SIG-M5 treated with dmso at 0.1 percent for 504 hours (cell line): Measurements from ENCODE around the gene TOMT.

Experiments
- DNase-seq: peaks from one replicate; lab custom pipeline; 2025; ENCODE audit not compliant: unreplicated experiment; lab: John Stamatoyannopoulos, UW

TOMT gene, protein sequence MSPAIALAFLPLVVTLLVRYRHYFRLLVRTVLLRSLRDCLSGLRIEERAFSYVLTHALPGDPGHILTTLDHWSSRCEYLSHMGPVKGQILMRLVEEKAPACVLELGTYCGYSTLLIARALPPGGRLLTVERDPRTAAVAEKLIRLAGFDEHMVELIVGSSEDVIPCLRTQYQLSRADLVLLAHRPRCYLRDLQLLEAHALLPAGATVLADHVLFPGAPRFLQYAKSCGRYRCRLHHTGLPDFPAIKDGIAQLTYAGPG

GRCh38 chr11:72105888-72106287, at the start of gene TOMT:
TOMT (plus strand) TSS chr11:72105924; CDS start chr11:72105952, 28 bp downstream.
- DNase-seq = no peak

DNA sequence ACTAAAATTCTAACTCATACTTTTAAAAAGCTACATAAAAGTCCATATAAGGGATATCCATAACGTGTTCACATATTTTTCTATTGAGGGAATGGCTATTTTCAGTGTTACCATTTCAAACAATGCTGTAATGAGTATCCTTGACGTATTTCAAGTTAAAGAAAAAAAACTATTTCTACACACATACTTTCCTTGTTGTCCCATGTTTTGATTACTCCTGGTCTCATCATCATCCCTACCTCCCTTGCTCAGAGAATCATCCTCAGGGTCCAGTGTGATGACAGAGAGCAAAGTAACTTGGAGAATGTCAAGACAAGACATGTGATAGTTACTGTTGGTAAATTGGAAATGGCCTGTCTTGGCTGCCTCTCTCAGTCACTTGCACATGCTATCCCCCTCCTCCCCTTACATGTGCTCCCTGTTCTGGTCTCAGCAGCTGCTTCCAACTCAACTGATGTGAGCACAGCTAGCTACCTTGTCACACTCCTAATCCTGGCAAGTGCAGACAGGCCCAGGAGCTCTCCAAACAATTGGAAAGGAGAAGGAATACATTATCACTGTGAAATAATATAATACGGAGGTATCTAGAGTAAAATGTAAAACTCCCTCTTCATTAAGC, 47.2 kb upstream of the TOMT start:
- DNase-seq = no peak

DNA sequence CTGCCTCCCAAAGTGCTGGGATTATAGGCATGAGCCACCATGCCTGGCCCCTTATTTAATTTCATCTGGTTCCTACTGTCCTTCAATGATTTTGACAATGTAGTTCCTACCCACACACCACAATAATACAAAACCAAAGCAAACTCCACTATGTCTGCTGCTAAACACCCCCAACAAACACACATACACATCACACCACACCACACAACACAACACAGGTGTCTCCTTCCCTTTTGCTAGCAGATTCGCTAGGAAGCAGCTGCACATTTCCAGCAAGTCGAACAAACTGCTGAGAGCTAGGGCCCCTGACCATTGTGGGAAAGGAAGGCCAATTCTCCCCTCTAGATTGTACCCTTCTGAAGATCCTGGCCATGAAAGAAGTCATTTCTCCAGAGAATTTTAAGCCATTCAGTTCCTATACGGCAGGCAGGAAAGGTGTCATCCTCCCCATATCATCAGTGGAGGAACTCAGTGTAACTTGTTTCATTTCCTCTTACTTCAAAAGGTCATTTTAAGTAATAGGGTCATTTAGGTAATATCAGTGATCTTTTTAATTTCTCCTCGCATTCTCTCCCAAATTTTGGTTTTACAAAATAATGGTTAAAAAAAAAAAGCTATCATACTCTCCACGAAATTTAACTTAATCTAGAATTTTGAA, 43.9 kb upstream of the TOMT start:
- DNase-seq = no peak

DNA sequence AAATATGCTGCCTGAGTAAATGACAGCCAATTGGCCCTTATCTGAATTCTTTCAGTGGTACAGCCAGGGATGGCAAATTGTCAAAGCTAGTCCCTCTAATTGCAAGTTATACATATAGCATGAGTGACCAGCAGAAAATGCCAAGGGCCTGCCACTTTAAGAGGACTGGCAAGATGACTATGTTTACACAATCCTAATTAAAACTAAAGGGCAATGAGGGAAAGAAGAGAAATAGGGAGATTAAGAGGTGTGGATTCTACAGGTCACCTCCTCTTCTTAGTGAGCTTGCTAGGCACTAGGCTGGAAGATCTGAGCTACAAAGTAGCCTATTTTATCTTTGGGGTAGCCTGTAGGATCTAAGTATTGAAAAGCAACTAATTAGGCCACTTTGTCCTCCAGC, 38.9 kb upstream of the TOMT start:
- DNase-seq = no peak

DNA sequence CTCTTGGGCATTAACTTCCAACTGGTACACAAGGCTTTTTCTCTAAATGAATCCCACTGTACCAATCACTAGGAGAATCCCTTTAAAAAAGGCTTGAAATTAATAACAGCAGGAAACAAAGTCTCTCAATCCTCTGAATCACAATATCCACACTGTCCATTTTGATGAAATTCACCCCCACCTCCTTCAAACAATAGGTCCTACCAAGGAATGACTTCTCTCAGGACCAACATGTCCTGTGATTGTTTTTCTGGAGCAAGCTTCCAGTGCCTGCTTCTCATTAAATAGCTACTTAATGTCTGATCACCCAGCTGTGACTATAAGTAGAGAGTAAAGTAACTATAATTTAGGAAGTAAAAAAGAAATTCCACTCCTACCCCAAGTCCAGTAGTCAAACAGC, 38.5 kb upstream of the TOMT start:
- DNase-seq = no peak

DNA sequence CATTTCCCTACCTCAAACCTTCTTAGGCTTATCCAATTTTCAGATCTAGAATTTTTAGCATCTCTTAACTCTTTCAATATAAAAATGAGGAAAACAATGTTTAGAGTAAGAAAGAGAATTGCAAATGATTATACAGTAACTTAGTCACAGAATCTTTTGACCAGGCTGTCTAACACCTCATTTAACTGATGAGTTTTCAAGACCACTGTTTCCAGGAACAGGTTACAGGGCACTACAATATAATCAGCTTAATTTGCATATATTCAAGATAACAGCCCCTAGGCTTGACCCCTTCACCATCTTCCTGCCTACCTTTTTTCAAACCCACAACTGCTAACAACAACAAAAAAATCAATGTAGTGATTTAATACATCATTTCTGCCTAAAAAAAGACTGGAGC, 38.0 kb upstream of the TOMT start:
- DNase-seq = no peak

GRCh38 chr11:72069200-72069599, 36.5 kb upstream of the TOMT start:
- no peak for DNase-seq

GRCh38 chr11:72069787-72070251, 35.9 kb upstream of the TOMT start:
- DNase-seq = peak; percentile 53

DNA sequence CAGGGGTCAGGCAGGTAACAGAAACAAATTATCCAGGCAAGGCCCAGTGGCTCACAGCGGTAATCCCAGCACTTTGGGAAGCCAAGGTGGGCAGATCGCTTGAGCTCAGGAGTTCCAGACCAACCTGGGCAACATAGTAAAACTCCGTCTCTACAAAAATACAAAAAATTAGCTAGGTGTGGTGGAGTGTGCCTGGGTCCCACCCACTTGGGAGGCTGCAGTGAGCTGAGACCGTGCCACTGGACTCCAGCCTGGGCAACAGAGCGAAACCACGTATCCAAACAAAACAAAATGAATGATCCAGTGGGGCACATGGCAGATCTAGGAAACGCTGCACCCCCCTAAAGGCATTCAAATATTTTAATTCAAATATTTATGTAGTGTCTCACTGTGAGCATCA, 35.2 kb upstream of the TOMT start:
- no peak for DNase-seq

GRCh38 chr11:72072348-72072747, 33.4 kb upstream of the TOMT start:
- peak; percentile 27 for DNase-seq

GRCh38 chr11:72075109-72075508, 30.6 kb upstream of the TOMT start:
- DNase-seq = peak; percentile 61

- no peak for DNase-seq
Measured at GRCh38 chr11:72075756-72076155, 30.0 kb upstream of the TOMT start.

DNA sequence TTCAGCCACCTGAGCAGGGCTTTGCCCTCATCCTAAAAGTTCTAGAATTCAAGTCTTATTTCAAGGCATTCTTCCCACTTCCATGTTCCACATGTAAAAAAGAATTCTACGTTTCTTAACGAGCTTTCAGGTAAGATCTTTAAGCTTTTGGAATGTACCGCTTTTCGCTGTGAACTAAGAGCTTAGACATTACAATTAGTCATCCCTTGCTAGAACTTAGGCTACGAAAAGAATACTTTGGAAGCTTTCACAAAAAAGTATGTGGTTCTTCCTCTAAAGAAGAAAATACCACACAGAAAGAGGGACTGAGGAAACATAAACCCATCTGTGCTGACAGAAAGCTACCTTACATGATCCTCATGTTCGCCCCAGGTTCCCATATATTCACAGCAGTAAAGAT, 27.2 kb upstream of the TOMT start:
- DNase-seq = no peak

GRCh38 chr11:72079819-72080325, 25.9 kb upstream of the TOMT start:
- DNase-seq = peak; percentile 43

DNA sequence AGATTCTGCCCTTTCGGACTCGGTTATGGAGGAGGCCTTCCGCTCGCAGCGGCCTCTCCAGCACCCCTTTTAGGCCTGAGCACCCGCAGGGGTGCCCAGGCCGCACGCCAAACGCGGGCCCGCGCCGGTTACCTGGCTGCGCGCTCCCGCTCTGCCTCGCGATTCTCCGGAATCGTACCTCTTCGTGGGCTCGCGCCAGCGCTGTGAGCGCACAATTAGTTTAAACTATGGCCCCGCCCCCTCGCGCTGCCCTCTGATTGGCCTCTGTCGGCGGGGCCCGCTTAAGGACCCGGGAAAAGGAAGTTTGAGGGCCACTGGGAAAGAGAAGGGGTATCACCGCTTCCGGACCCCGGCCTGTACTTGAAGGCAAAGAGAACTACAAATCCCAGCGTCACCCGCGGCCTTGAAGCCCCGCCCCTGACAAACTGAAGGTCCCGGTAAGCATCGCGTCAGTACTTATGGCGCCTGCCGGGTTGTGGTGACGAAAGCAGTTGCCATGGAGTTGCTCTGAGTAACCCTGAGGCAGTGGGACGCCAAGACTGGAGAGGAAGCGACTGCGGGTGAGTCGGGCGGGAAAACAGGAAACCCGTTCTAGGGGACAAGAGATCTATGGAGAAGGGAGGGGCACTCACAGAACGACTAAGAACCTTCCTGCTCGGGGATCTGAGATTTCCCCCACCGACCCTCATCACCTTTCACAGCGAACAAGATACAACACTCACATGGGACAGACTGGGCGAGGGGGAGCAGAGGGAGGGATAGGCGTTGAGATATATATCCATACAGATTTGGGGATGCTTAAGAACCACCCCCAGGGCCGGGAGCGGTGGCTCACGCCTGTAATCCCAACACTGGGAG, 25.2 kb upstream of the TOMT start, which contains the start of the genes LRRC51 and NUMA1:
LRRC51 (plus strand) TSS at position 525 of the 858 bp plus-strand sequence. CDS start 8,234 bp downstream, outside the sequence.
NUMA1 (minus strand) TSS at position 217 of the 858 bp plus-strand sequence. CDS start 44,599 bp downstream, outside the sequence.
- DNase-seq = peak; percentile 100

- no peak for DNase-seq
Measured at GRCh38 chr11:72081184-72081644, 24.5 kb upstream of the TOMT start.

DNA sequence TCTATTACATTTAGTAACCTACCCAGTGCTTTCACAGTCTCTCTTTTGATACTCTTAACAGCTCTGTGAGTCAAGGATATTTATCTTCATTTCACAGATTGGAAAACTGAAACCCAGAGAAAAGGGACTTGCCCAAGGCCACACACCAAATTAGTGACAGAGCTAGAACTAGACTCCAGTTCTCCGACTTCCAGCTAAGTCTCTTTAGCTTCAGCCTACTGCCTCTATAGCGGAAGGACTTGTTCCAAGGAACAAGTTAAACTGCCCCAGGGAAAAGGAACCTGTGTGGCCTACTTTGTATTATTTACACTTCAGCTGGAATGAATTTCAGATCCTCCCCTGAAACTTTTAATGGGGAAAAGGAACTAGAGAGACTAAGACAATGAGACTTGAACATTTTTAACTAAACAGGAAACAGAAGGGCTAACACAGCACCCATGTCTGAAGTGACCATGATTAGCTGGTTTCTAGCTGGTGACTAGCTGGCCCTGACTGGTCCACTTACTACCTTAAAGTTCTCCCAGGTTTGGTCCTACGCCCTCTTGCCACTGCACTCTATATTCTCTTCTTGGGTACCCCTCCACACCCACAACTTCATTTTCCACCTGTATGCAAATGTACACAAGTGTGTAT, 23.8 kb upstream of the TOMT start:
- DNase-seq = peak; percentile 70

GRCh38 chr11:72083414-72083813, 22.3 kb upstream of the TOMT start:
- DNase-seq = no peak

DNA sequence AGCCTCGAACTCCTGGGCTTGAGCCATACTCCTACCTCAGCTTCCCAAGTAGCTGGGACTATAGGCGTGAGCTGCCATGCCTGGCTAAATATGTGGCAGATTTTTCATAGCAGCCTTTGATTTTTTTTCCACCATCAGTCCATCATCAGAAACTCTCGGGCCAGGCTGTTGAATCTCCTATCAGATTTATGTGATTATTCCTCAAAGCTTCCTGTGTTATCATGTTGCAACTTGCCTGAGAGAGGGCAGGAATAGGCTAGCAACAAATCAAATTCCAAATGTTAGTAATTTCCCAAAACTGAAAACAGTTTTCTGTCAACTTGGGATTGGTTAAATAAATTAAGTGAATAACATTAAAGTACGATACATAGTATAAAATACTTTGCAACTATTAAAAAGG, 21.6 kb upstream of the TOMT start:
- DNase-seq = no peak

GRCh38 chr11:72084965-72085364, 20.8 kb upstream of the TOMT start:
- DNase-seq = no peak
